GM10266 (cell line): ENCODE measurements around the gene MAGI2.

Source experiments
- DNase-seq: peaks from one replicate; pipeline ENCODE4 v3.0.0; 2012; ENCODE audit errors: extremely low spot score
- CTCF ChIP-seq: IDR thresholded peaks from 2 replicates; pipeline ENCODE4 v1.5.1; 2012; ENCODE audit warnings: mild to moderate bottlenecking, low read depth; ENCODE audit not compliant: control insufficient read depth, insufficient read depth; ENCODE audit errors: missing control alignments

The MAGI2 gene

GRCh38 chr7:79149831-79150230, 303.6 kb downstream of the MAGI2 start:
- no peak for TF ChIP-seq CTCF
- DNase-seq = no peak

GRCh38 chr7:79142706-79143105, 310.8 kb downstream of the MAGI2 start:
- DNase-seq = no peak
- no peak for TF ChIP-seq CTCF

GRCh38 chr7:79141252-79141651, 312.2 kb downstream of the MAGI2 start:
- no peak for TF ChIP-seq CTCF
- no peak for DNase-seq

GRCh38 chr7:79137942-79138341, 315.5 kb downstream of the MAGI2 start:
- no peak for DNase-seq

GRCh38 chr7:79132844-79133451, 320.5 kb downstream of the MAGI2 start:
- no peak for TF ChIP-seq CTCF
- DNase-seq = no peak

More at GRCh38 chr7:79137942-79138341, 315.5 kb downstream of the MAGI2 start:
- no peak for TF ChIP-seq CTCF

GRCh38 chr7:79130715-79131114, 322.8 kb downstream of the MAGI2 start:
- no peak for DNase-seq
- TF ChIP-seq CTCF = no peak

GRCh38 chr7:79124331-79124730, 329.1 kb downstream of the MAGI2 start:
- DNase-seq = no peak
- no peak for TF ChIP-seq CTCF
